H9 (cell line): ENCODE results near the gene LTB4R2. TPM values are rescaled to one million over a fixed set of nuclear protein-coding genes. Genes with fewer than 3 reads are reported as not detected.

Source experiments
- DNase-seq: peaks from one replicate; pipeline ENCODE4 v3.0.0-alpha.2; 2017
- H2AFZ ChIP-seq: one replicate; pipeline ENCODE4 v1.6.1; 2013; ENCODE audit warnings: mild to moderate bottlenecking, low read length, control low read depth, moderate library complexity
- H2AK5ac ChIP-seq: 2 replicates; pipeline ENCODE4 v1.6.1; 2013; ENCODE audit warnings: low read length, control low read depth, mixed read lengths; ENCODE audit not compliant: insufficient read length
- H2BK120ac ChIP-seq: one replicate; pipeline ENCODE4 v1.6.1; 2013; ENCODE audit warnings: low read depth, mild to moderate bottlenecking, low read length, control low read depth, inconsistent platforms; ENCODE audit not compliant: poor library complexity, severe bottlenecking
- H2BK12ac ChIP-seq: 2 replicates; pipeline ENCODE4 v1.6.1; 2013; ENCODE audit warnings: low read length, control low read depth, mixed read lengths, low read depth; ENCODE audit not compliant: insufficient read length
- H2BK15ac ChIP-seq: 2 replicates; pipeline ENCODE4 v1.6.1; 2013; ENCODE audit warnings: low read depth, low read length, control low read depth
- H2BK20ac ChIP-seq: one replicate; pipeline ENCODE4 v1.6.1; 2013; ENCODE audit warnings: low read depth, mild to moderate bottlenecking, low read length, control low read depth, inconsistent platforms; ENCODE audit not compliant: poor library complexity, severe bottlenecking
- H2BK5ac ChIP-seq: 2 replicates; pipeline ENCODE4 v1.6.1; 2013; ENCODE audit warnings: low read length, control low read depth, mixed read lengths; ENCODE audit not compliant: insufficient read length
- H3K14ac ChIP-seq: 2 replicates; pipeline ENCODE4 v1.6.1; 2013; ENCODE audit warnings: low read length, control low read depth; ENCODE audit not compliant: insufficient read depth
- H3K18ac ChIP-seq: 2 replicates; pipeline ENCODE4 v1.6.1; 2013; ENCODE audit warnings: low read depth, mild to moderate bottlenecking, mixed read lengths, low read length, control low read depth; ENCODE audit not compliant: insufficient read length
- H3K23ac ChIP-seq: 2 replicates; pipeline ENCODE4 v1.6.1; 2013; ENCODE audit warnings: low read length, control low read depth, mixed read lengths, low read depth; ENCODE audit not compliant: insufficient read length
- H3K23me2 ChIP-seq: 2 replicates; pipeline ENCODE4 v1.6.1; 2013; ENCODE audit warnings: low read depth, mild to moderate bottlenecking, mixed read lengths, low read length, control low read depth; ENCODE audit not compliant: insufficient read length, poor library complexity, severe bottlenecking
- H3K27ac ChIP-seq: 2 replicates; pipeline ENCODE4 v1.5.1; 2013; ENCODE audit warnings: low read length, control low read depth, mixed read lengths, low read depth; ENCODE audit not compliant: insufficient read length
- H3K27me3 ChIP-seq: 2 replicates; pipeline ENCODE4 v1.6.1; 2013; ENCODE audit warnings: low read length, control low read depth, inconsistent platforms; ENCODE audit not compliant: insufficient read depth
- H3K4ac ChIP-seq: 2 replicates; pipeline ENCODE4 v1.6.1; 2013; ENCODE audit warnings: low read depth, mild to moderate bottlenecking, control low read depth, inconsistent platforms, low read length, moderate library complexity
- H3K4me1 ChIP-seq: 2 replicates; pipeline ENCODE4 v1.6.1; 2013; ENCODE audit warnings: low read length, control low read depth, inconsistent platforms; ENCODE audit not compliant: insufficient read depth
- H3K4me2 ChIP-seq: 2 replicates; pipeline ENCODE4 v1.6.1; 2013; ENCODE audit warnings: low read length, control low read depth, mixed read lengths; ENCODE audit not compliant: insufficient read length, insufficient read depth
- H3K56ac ChIP-seq: 2 replicates; pipeline ENCODE4 v1.6.1; 2013; ENCODE audit warnings: low read depth, mild to moderate bottlenecking, mixed read lengths, low read length, control low read depth; ENCODE audit not compliant: insufficient read length
- H3K79me1 ChIP-seq: 2 replicates; pipeline ENCODE4 v1.6.1; 2013; ENCODE audit warnings: low read depth, mild to moderate bottlenecking, moderate library complexity, low read length, control low read depth, inconsistent platforms; ENCODE audit not compliant: insufficient read depth, poor library complexity, severe bottlenecking
- H3K79me2 ChIP-seq: 2 replicates; pipeline ENCODE4 v1.6.1; 2013; ENCODE audit warnings: low read length, control low read depth, inconsistent platforms; ENCODE audit not compliant: insufficient read depth
- H3K9ac ChIP-seq: 2 replicates; pipeline ENCODE4 v1.6.1; 2013; ENCODE audit warnings: low read length, control low read depth, mixed read lengths; ENCODE audit not compliant: insufficient read length; ENCODE audit errors: extremely low read depth
- H3K9me3 ChIP-seq: one replicate; pipeline ENCODE4 v1.6.1; 2013; ENCODE audit warnings: low read depth, low read length, inconsistent platforms; ENCODE audit not compliant: control insufficient read depth
- H3T11ph ChIP-seq: one replicate; pipeline ENCODE4 v1.6.1; 2013; ENCODE audit warnings: mild to moderate bottlenecking, low read length, control low read depth, inconsistent platforms
- H4K20me1 ChIP-seq: one replicate; pipeline ENCODE4 v1.6.1; 2013; ENCODE audit not compliant: control insufficient read depth, insufficient read length, insufficient read depth
- H4K5ac ChIP-seq: 2 replicates; pipeline ENCODE4 v1.6.1; 2013; ENCODE audit warnings: low read depth, mild to moderate bottlenecking, mixed read lengths, low read length, control low read depth; ENCODE audit not compliant: insufficient read length
- H4K8ac ChIP-seq: replicated peaks from 2 replicates; pipeline ENCODE4 v1.6.1; 2013; ENCODE audit warnings: low read length, control low read depth, mixed read lengths, low read depth; ENCODE audit not compliant: insufficient read length
- H4K91ac ChIP-seq: 2 replicates; pipeline ENCODE4 v1.6.1; 2013; ENCODE audit warnings: low read depth, mild to moderate bottlenecking, moderate library complexity, mixed read lengths, low read length, control low read depth; ENCODE audit not compliant: insufficient read length
- H3K27ac Mint-ChIP-seq, 3 experiments: 2 replicates in 2 of 3; 3 replicates in 1 of 3; pipeline ENCODE4 v1.8.0; 2020 to 2021; ENCODE audit warnings: mixed read lengths in 3 of 3, mild to moderate bottlenecking in 1 of 3, moderate library complexity in 1 of 3
- H3K27me3 Mint-ChIP-seq: 2 replicates; pipeline ENCODE4 v1.8.0; 2021; ENCODE audit warnings: low read depth, mild to moderate bottlenecking, moderate library complexity, mixed read lengths
- H3K36me3 Mint-ChIP-seq, 3 experiments: 2 replicates in 2 of 3; 3 replicates in 1 of 3; pipeline ENCODE4 v1.8.0; 2020 to 2021; ENCODE audit warnings: low read depth in 3 of 3, mixed read lengths in 3 of 3; ENCODE audit not compliant: insufficient read depth in 1 of 3
- H3K4me1 Mint-ChIP-seq, 2 experiments: 2 replicates each; pipeline ENCODE4 v1.8.0; 2020; ENCODE audit warnings: mixed read lengths in 2 of 2
- H3K4me3 Mint-ChIP-seq, 2 experiments: 2 replicates in 1 of 2; 3 replicates in 1 of 2; pipeline ENCODE4 v1.8.0; 2020 to 2021; ENCODE audit warnings: mild to moderate bottlenecking in 2 of 2, mixed read lengths in 2 of 2, moderate library complexity in 1 of 2
- H3K9me3 Mint-ChIP-seq, 2 experiments: 2 replicates in 1 of 2; 3 replicates in 1 of 2; pipeline ENCODE4 v1.8.0; 2020; ENCODE audit warnings: mild to moderate bottlenecking in 2 of 2, mixed read lengths in 2 of 2, moderate library complexity in 1 of 2
- WGBS: extraction: QIAGEN DNeasy Blood & Tissue Kit; methylation state at CpG from one replicate; pipeline ENCODE4 v1.1.7; 2013; ENCODE audit warnings: missing lambda C conversion rate, low lambda C conversion rate, mixed read lengths; ENCODE audit not compliant: insufficient read length; ENCODE audit errors: extremely low coverage; 5-methylcytosine and 5-hydroxymethylcytosine counted together
- total RNA-seq: library from RNA; stranded (reverse); gene quantifications from 2 replicates; pipeline ENCODE4 v1.2.1, GENCODE V29; 2021
- TF ChIP-seq, protein P1 (sequence below): fragments of 200-600 bp; sonication (generic); conservative IDR thresholded peaks from 3 replicates; pipeline ENCODE4 v1.8.0; 2021; ENCODE audit warnings: antibody characterized with exemption, mild to moderate bottlenecking

LTB4R2 gene
- total RNA-seq, 1 experiment from 2014 or later = 13.4 TPM

DNA sequence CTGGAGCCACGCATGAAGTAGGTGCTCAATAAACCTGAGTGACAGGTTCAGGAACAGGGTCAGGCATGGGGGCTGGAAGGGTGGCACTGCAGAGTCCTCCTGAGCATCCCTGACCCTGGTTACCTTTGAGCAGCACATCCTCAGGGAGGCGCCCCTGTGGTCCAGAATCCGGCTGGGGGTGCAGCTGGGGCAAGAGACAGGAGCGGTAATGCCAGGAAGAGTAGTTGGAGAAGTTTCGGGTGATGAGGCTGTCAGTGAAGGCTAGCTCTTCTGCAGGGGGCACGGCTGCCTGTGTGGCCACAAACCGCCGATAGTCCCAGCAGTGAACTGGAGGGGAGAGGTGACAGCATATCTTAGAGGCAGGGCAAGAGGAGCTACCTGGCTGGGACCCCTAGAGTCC lies 40.6 kb upstream of the LTB4R2 start:
- no peak for DNase-seq
- H3K14ac ChIP-seq = no peak overlapping the region
- no peak overlapping the region for H2BK20ac ChIP-seq
- Mint-ChIP-seq H3K36me3 (peaks cover 3 to 21% (median 14%) of the 10 kb centered on the region in 3 experiments; a peak in 5 of 7 replicates), H3K27me3 (no peaks in the 10 kb centered on the region), H3K4me1 (peaks cover 12 to 14% of the 10 kb centered on the region in 2 experiments), H3K4me3 (no peak overlapping the region; a peak in 1 of 5 replicates), H3K27ac (no peak overlapping the region), H3K9me3 (no peaks in the 10 kb centered on the region)
- no peak overlapping the region for H4K5ac ChIP-seq
- H3K79me1 ChIP-seq = no peaks in the 10 kb centered on the region
- no peak overlapping the region for H3K27ac ChIP-seq
- no peak overlapping the region for H3K23ac ChIP-seq
- no peak overlapping the region for H3T11ph ChIP-seq
- H2BK5ac ChIP-seq = no peak overlapping the region
- H3K27me3 ChIP-seq = no peaks in the 10 kb centered on the region
- H2BK12ac ChIP-seq = no peak overlapping the region
- H4K20me1 ChIP-seq = no peaks in the 10 kb centered on the region
- H3K4ac ChIP-seq = no peak overlapping the region
- H3K79me2 ChIP-seq = no peaks in the 10 kb centered on the region
- no CpG with 5 or more reads among the region's 8 CpGs for WGBS
- H3K9ac ChIP-seq = no peak overlapping the region
- H2BK120ac ChIP-seq = no peak overlapping the region
- H3K23me2 ChIP-seq = peaks cover 8% of the 10 kb centered on the region
- H4K8ac ChIP-seq = no peak overlapping the region
- H2AK5ac ChIP-seq = no peak overlapping the region
- no peak overlapping the region for H2BK15ac ChIP-seq
- H4K91ac ChIP-seq = no peak overlapping the region
- no peaks in the 10 kb centered on the region for H3K4me1 ChIP-seq
- TF ChIP-seq, protein P1, sequence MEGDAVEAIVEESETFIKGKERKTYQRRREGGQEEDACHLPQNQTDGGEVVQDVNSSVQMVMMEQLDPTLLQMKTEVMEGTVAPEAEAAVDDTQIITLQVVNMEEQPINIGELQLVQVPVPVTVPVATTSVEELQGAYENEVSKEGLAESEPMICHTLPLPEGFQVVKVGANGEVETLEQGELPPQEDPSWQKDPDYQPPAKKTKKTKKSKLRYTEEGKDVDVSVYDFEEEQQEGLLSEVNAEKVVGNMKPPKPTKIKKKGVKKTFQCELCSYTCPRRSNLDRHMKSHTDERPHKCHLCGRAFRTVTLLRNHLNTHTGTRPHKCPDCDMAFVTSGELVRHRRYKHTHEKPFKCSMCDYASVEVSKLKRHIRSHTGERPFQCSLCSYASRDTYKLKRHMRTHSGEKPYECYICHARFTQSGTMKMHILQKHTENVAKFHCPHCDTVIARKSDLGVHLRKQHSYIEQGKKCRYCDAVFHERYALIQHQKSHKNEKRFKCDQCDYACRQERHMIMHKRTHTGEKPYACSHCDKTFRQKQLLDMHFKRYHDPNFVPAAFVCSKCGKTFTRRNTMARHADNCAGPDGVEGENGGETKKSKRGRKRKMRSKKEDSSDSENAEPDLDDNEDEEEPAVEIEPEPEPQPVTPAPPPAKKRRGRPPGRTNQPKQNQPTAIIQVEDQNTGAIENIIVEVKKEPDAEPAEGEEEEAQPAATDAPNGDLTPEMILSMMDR = no peak
- H3K9me3 ChIP-seq = no peaks in the 10 kb centered on the region
- no peak overlapping the region for H2AFZ ChIP-seq
- no peak overlapping the region for H3K18ac ChIP-seq
- no peak overlapping the region for H3K4me2 ChIP-seq
- H3K56ac ChIP-seq = no peak overlapping the region
